ENCODE data around the gene TNFRSF12A.

The TNFRSF12A gene

GRCh38 chr16:2986623-2987188 lies 33.5 kb upstream of the TNFRSF12A start:
- DNase-seq: no peak

DNA sequence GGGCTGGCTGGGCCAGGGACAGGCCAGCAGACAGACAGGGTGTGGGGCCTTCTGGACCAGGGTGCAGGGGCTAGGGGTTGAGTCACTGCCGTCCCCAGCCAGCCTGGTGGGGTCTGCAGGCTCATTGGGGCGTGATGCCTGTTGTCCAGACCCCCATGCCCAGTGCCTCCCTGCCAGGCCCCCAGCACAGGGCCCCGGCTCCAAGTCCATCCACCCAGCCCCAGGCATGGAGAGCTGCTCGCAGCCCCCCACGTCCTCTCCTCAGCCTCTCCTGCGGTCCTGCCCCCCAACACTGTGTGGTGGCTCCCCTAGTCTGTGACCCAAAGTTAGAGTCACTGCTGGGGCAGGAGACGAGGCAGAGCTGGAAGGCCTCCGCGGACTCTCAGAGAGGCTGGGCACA lies 32.9 kb upstream of the TNFRSF12A start:
- no peak for DNase-seq

DNA sequence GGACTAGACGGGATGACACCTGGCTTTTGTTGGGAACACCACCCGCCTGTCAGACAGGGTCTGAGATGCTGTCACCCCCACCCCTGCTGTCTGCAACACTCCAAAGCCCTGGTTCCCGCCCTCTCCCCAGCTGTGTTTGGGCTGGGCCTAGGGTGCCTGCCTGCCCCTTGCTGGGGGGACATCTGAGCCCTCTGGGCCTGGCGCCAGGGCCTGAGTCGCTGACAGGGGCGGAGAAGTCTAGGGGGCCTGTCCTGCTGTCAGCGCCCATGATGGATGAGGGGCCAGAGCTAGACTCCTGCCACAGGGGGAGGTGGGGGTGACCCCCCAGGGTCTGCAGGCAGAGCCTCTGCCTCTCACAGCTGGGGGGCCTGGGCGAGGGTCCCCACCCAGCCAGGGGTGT lies 32.3 kb upstream of the TNFRSF12A start:
- no peak for DNase-seq

GRCh38 chr16:2988590-2989099 lies 31.5 kb upstream of the TNFRSF12A start:
- DNase-seq: no peak

- no peak for DNase-seq
These were observed 29.3 kb upstream of the TNFRSF12A start for GRCh38 chr16:2990891-2991290.

DNA sequence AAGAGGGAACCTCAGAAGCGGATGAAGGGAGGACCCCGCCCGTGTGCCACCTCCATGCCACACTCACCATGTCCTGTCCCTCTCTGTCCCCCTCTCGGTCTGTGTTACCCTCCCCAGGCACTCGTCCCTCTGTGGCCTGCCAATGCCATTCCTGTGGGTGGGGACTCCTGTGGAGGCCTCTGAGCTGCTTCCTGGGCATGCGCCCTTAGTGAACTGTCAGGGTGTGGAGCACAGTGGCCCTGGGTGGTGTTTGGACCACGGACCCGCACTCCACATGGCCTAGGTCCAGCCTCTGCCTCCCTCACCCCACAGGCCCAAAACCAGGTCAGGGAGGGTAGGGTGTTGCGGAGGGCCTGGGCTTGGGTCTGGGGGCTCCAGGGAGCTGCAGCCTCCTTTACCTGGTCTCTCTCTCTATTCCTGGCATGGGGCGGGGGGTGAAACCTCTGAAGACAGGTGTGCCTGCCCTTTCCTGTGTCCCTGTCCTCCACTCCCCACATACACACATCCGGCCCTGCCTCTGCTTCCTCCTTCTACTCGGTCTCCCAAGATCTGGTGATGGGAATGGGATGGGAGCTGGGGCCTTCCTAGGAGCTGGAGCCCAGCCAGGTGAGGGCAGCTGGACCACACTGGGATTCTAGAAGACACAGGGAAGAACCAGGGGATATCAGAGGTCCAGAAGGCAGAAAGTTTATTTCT lies 28.5 kb upstream of the TNFRSF12A start:
- DNase-seq: no peak

DNA sequence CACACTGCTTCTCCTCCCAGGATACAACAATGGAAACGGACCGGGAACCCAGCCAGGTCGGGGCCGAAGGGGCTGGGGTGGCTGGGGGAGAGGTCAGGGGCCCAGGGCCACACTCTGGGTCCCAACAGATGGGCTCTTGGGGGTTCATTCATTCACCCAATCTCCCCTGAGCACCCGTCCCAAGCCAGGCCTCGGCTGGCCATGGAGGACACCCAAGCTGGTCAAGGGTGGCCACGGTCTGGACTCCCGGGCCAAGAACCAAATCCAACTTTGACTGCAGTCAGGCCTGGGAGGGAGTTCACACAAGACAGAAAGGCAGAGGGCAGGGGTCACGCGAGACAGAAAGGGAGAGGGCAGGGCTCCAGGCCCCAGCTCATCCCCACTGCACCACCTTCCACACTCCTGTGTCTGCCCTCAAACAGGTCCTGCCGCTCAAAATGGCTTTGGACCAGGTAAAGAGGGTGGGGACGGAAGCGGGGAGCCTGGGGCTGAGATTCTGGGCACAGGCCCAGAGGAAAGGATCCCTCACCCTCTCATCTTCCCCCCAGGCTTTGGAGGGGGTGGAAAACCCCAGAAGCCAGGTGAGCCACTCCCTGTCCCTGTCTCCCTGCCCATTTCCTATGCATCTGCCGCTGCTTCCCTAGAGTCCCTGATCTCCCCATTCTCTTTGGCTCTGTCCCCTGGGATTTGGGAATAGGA lies 27.6 kb upstream of the TNFRSF12A start:
- DNase-seq: no peak

- DNase-seq: no peak
These were observed 23.9 kb upstream of the TNFRSF12A start for GRCh38 chr16:2996298-2996697.

DNA sequence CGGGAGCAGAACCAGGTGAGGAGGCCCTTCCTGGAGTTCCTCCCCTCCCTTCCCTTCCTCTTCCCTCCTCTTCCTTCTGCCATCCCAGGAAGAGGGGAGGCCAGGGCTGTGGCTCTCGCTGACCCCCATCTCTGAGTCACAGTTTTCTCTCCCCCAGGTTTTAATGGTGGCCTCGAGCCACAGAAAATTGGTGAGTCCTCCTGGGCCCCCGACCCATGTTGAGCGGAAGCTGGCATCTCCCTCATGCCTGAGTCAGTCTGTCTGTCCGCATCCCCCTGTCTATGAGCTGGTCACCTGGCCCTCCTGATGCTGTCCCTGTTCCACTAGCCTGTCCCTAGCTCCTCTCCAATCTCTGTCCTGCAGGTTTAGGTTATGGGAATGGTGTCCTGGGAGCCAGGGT lies 20.2 kb upstream of the TNFRSF12A start:
- no peak for DNase-seq

- DNase-seq: no peak
These were observed 19.6 kb upstream of the TNFRSF12A start for GRCh38 chr16:3000540-3000939.

GRCh38 chr16:3001316-3001715 lies 18.9 kb upstream of the TNFRSF12A start:
- DNase-seq: no peak

DNA sequence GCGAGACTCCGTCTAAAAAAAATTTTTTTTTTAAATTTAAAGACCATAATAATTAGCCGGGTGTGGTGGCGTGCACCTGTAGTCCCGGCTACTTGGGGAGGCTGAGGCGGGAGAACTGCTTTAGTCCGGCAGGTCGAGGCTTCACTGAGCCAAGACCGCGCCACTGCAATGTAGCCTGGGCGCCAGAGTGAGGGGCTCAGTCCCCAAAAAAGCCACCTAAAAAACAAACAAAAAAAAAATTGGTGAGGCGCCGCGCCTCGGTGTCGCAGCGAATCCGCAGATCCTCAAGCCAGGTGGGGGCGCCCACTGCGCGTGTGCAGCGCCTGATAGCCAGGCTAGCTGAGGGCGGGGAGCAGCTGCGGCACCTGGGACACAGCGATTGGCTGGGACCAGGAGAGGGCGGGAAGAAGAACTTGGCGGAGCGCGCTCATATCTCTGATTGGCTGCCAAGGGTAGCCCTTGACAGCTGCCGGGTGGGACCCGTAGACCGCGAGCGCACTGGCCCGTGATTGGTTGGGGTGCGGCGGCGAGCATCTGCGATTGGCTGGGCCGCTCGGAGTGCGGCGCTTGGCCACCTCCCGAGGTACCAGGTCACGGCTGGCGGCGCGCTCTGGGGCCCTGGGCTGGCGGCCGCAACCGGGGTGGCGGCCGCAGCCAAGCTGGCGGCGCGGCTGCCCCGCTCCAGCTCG lies 16.4 kb upstream of the TNFRSF12A start:
- peak; percentile 96 for DNase-seq

- no peak for DNase-seq
These were observed 15.8 kb upstream of the TNFRSF12A start for GRCh38 chr16:3004319-3004718.

DNA sequence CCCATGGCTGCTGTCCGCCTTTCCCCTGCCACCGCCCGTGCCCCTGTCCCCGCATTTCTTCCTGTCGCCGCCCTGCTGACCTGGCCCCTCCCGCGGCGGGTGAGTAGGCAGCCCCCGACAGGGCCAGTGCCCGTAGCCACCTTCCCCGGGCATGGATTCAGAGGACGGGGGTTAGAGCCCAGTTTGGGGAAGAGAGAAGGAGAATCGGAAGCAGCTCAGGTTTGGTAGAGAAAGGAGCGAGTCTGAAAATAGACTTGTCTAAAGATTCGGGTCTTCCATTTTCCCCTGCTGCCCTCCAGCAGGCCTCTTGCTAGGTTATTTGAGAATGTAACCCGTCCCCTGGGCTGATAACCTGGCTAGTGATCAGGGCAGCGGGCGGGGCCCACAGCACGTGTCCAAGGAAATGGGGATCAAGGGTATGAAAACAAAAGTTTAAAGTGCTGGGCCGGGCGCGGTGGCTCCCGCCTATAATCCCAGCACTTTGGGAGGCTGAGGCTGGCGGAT lies 15.3 kb upstream of the TNFRSF12A start:
- DNase-seq: no peak

DNA sequence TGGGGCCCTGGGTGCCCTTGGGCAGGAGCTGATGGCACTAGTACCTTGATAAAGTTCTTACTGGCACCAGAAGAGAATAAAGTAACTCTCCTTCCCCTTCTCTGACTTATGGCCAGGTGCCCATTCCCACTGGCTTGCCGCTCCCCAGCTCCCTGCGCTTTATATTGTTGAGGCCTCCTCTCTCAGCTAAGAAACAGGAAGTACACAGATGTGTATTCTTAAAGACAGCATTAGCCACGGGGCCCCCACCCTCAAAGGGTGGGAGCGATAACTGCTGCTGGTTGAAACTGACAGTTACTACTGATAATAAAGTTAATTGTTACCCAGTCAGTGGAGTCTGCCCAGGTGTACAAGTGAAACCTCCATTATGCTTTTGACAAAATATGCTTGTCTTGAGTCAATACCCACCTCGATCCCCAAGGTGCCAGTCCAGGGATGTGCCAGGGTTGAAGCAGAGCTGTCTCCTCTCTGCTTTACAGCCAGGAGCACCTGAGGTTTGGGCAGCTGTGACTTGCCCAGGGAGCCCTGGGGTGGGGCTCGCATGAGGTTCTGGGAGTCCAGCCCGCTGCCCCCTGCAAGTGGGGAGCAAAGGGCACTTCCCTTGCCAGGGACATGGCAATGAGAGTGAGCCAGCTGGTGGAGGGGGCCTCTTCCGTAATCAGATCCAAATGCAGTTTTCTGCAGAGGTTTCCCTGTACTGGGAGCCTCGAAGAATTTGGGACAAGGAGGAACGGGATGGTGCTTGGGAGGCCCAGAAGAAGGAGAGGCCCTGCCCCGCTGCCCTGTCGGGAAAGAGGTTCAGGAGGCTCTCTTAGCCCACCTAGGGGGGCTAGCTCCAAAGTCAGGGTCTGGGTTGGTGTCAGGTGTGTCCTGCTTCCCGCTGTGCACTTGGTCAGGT lies 12.9 kb upstream of the TNFRSF12A start:
- no peak for DNase-seq

- DNase-seq: no peak
These were observed 12.0 kb upstream of the TNFRSF12A start for GRCh38 chr16:3007957-3008689.

DNA sequence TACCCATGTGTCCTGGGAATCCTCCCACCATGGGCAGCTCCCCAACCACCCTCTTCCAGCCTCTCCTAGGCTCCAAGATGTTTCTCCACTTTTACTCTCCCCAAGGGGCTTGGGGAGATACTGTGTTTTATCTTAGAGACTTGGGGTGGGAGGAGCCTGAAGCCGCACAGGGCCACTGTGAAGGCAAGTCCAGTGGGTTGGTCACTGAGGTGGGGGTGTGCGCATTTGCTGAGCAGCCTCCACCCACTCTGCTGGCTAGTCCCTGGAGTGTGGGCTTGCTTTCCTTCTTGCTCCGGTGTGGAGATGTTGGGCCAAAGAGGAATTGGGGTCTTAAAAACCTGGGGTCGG lies 11.5 kb upstream of the TNFRSF12A start:
- no peak for DNase-seq

GRCh38 chr16:3009568-3010390 lies 10.4 kb upstream of the TNFRSF12A start:
- DNase-seq: no peak

DNA sequence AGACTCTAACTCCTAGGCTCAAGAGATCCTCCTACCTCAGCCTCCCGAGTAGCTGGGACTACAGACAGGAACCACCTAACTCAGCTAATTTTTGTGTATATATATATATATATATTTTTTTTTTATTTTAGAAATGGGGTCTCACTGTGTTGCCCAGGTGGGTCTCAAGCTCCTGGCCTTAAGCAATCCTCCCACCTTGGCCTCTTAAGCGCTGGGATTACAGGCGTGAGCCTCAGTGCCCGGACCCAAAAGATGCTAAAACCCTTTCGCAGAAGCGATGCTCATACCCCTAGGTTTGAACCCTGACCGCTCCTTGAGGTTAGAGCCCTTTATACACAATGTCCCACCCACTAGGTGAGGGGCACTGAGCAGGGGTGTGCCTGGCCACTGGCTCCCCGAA lies 9.7 kb upstream of the TNFRSF12A start:
- DNase-seq: no peak

DNA sequence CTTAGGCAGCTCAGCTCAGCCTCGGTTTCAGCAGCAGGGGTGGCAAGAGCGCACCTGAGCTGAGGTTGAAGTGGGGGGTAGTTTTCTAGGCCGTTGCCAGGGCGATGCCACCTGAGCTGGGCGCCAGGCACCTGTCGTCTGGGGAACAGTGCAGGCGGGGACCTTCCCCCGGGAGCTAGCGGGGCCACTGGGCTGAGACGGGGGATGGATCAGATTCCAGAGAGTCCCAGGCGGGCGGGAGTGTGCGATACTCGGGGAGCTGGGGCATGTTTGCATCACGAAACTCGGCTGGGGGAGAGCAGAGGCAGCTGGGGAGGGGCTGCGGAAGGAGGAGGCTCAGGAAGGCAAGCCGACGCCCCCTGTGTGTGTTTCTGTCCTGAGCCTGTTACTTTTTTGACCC lies 7.9 kb upstream of the TNFRSF12A start:
- no peak for DNase-seq

Data from T1000 (cell line).